ENCODE results near the gene IRF4.

DNA sequence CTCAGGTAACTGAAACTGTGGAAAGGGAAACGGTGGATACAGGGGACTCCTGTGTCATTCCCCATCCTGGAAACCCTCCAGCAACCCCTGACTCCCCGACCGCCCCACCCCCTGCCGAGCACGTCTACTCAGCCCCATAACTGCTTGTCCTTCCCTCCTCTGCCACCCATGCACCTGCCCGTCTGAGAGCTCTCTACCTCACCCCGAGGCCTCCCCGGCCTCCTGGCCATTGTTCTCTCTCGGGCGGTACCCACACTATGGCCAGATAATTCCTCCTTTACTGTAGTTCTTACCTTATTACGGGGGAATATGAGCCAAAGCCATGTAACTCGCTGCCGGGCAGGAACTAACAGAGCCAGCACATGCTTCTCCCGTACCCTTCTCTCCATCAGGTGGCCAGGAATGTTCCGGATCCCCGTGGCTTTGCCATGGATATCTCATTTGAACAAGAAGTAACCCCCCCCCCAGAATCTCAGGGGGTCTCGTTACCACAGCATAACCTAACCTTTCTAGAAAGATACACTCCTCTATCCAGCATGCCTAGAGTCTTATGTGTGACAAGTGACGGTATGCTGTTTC, 4.8 kb upstream of the IRF4 start:
- TF ChIP-seq CTCF (IDR thresholded peaks at IDR 0.05; ENCODE audit: insufficient read depth, low read length, poor library complexity, severe bottlenecking) (no peak), EZH2phosphoT487 (conservative IDR thresholded peaks at IDR 0.05; ENCODE audit: low read length) (no peak)
